GM12878 (cell line): ENCODE measurements around the gene CLUH. TPM values are rescaled to one million over a fixed set of nuclear protein-coding genes. Genes with fewer than 3 reads are reported as not detected.

Source experiments
- ATAC-seq: fragments of 200-7000 bp; cut with Tn5 transposase; 3 replicates; pipeline ENCODE4 v1.9.1; 2020; ENCODE audit warnings: mild to moderate bottlenecking, moderate library complexity
- BruUV-seq: library from RNA; stranded (reverse); fragments of 400-500 nt; replicated peaks from 2 replicates; lab custom pipeline; 2021; lab: Mats Ljungman, UMichigan
- CTCF ChIA-PET: fragments of 300-600 bp; sonication (Branson Sonifier 250); formaldehyde crosslinking; extraction: SDS; loops from one replicate; lab custom pipeline; 2021; ENCODE audit warnings: inconsistent platforms; lab: Yijun Ruan, JAX
- POLR2A ChIA-PET: fragments of 350-600 bp; formaldehyde crosslinking; extraction: SDS; loops from one replicate; lab custom pipeline; 2021; ENCODE audit warnings: inconsistent platforms; lab: Charles Lee
- RAD21 ChIA-PET: fragments of 300-600 bp; sonication (Branson Sonifier 250); formaldehyde crosslinking; loops from one replicate; lab custom pipeline; 2023; ENCODE audit warnings: antibody characterized with exemption; ENCODE audit not compliant: unreplicated experiment; lab: Charles Lee
- SMC1A ChIA-PET: fragments of 300-600 bp; sonication (Branson Sonifier 250); formaldehyde crosslinking; loops from one replicate; lab custom pipeline; 2023; ENCODE audit not compliant: unreplicated experiment, uncharacterized antibody; lab: Charles Lee
- DNase-seq: peaks from one replicate; pipeline ENCODE4 v3.0.0-alpha.2; 2011; ENCODE audit warnings: low read depth, low spot score
- FAIRE-seq: peaks from 3 replicates; lab custom pipeline; 2011; peaks lifted over from hg19 to GRCh38; lab: Jason Lieb, UNC
- H2AFZ ChIP-seq: 2 replicates; pipeline ENCODE4 v1.6.0; 2011; ENCODE audit warnings: low read depth, low read length, control low read depth; ENCODE audit not compliant: control insufficient read depth
- H3K27ac ChIP-seq: 2 replicates; pipeline ENCODE4 v1.5.1; 2011; ENCODE audit warnings: control low read depth; ENCODE audit not compliant: control insufficient read depth, insufficient read depth
- H3K27me3 ChIP-seq, 2 experiments: replicated peaks in 1 of 2; 2 replicates each; pipeline versions ENCODE4 v1.6.0 to v1.6.1; 2011; ENCODE audit warnings: low read length in 1 of 2; ENCODE audit not compliant: control insufficient read depth in 2 of 2, insufficient read depth in 2 of 2
- H3K36me3 ChIP-seq, 2 experiments: 2 replicates each; pipeline ENCODE4 v1.5.1; 2011; ENCODE audit warnings: low read length in 1 of 2; ENCODE audit not compliant: control insufficient read depth in 2 of 2, insufficient read depth in 2 of 2
- H3K4me1 ChIP-seq: 2 replicates; pipeline ENCODE4 v1.6.1; 2011; ENCODE audit warnings: mild to moderate bottlenecking, low read length, moderate library complexity, mixed read lengths; ENCODE audit not compliant: control insufficient read depth, insufficient read depth
- H3K4me2 ChIP-seq: 2 replicates; pipeline ENCODE4 v1.6.0; 2011; ENCODE audit warnings: control low read depth; ENCODE audit not compliant: control insufficient read depth, insufficient read depth
- H3K4me3 ChIP-seq: fragments of 200-600 bp; sonication (generic); 2 replicates; pipeline ENCODE4 v1.5.1; 2016
- H3K79me2 ChIP-seq: 2 replicates; pipeline ENCODE4 v1.6.0; 2011; ENCODE audit warnings: low read length; ENCODE audit not compliant: control insufficient read depth, insufficient read depth
- H3K9ac ChIP-seq: 2 replicates; pipeline ENCODE4 v1.8.0; 2011; ENCODE audit warnings: low read length, control low read depth, mixed read lengths; ENCODE audit not compliant: control insufficient read depth, insufficient read depth
- H3K9me3 ChIP-seq: replicated peaks from 3 replicates; pipeline ENCODE4 v1.5.1; 2011; ENCODE audit warnings: mild to moderate bottlenecking, low read length; ENCODE audit not compliant: control insufficient read depth, insufficient read depth
- H4K20me1 ChIP-seq: 2 replicates; pipeline ENCODE4 v1.6.0; 2011; ENCODE audit not compliant: control insufficient read depth, insufficient read depth
- HDGF ChIP-seq: fragments of 450-650 bp; IDR thresholded peaks from 2 replicates; pipeline ENCODE4 v1.6.1; 2016; ENCODE audit warnings: antibody characterized with exemption
- YY1 ChIP-seq: IDR thresholded peaks from 2 replicates; pipeline ENCODE4 v1.6.1; 2011; ENCODE audit warnings: low read depth, mild to moderate bottlenecking, low read length
- WGBS: methylation state at CpG from one replicate; pipeline ENCODE4 v1.1.6; 2016; ENCODE audit warnings: low lambda C conversion rate; ENCODE audit not compliant: insufficient replicate concordance, insufficient coverage; ENCODE audit errors: missing lambda C conversion rate; 5-methylcytosine and 5-hydroxymethylcytosine counted together
- in situ Hi-C: fragments of 300-500 bp; cut with MboI; formaldehyde crosslinking; loops from 9 replicates; pipeline ENCODE4 v1.14.3; 2018; ENCODE audit warnings: mixed read lengths
- intact Hi-C: fragments of 100-400 bp; cut with micrococcal nuclease; formaldehyde crosslinking; loops from one replicate; pipeline ENCODE4 v1.14.2; 2022; ENCODE audit not compliant: unreplicated experiment
- polyA plus RNA-seq, 11 experiments: library from polyadenylated mRNA; depleted of rRNA in 4 of 11; unstranded in 6 of 11; stranded (reverse) in 5 of 11; fragments of >200 nt; fragmentation: Nextera tagmentation in 4 of 11; fragmentation: Illumina TruSeq in 1 of 11; extraction: Ambion mirVana in 4 of 11; extraction: Trizol in 1 of 11; gene quantifications; 1 replicate in 1 of 11; 2 replicates in 10 of 11; pipeline versions ENCODE4 v1.2.1 to v1.2.3, GENCODE V29; 2011 to 2016; ENCODE audit warnings: inconsistent platforms in 2 of 11, missing spikeins in 2 of 11, low read depth in 1 of 11
- total RNA-seq, 4 experiments: library from RNA; depleted of rRNA in 3 of 4; stranded (reverse); fragments of >200 nt in 3 of 4; fragmentation: Illumina TruSeq in 1 of 4; extraction: Trizol in 1 of 4; gene quantifications; 2 replicates each; pipeline versions ENCODE4 v1.2.1 to v1.2.3, GENCODE V29; 2013 to 2021
- TF ChIP-seq, protein P1 (sequence below): fragments of 450-650 bp; IDR thresholded peaks from 2 replicates; pipeline ENCODE4 v1.6.1; 2016; ENCODE audit warnings: mild to moderate bottlenecking, moderate library complexity, borderline replicate concordance
- TF ChIP-seq, protein P2 (sequence below): fragments of 450-650 bp; IDR thresholded peaks from 2 replicates; pipeline ENCODE4 v1.6.1; 2016; ENCODE audit warnings: mild to moderate bottlenecking

The CLUH gene
- total and polyA plus RNA-seq, 10 of the 15 experiments (the other 5 are each of a cell fraction or from before 2014, with no cell fraction given) = 0.11 to 147 (median 60.2) TPM

- RAD21 ChIA-PET = no interaction called here
- in situ Hi-C loops = no loop called here
- CTCF ChIA-PET = no interaction called here
- peak overlapping the region; percentile 95 for H3K4me3 ChIP-seq
- H3K79me2 ChIP-seq = peaks cover 48% of the 10 kb centered on the region
- SMC1A ChIA-PET = interaction anchor here (0.9 kb wide), 1 partner anchor 80 kb away, joined by 3 read pairs; no protein-coding TSS in a partner anchor
- 84% methylated on average over 35 of the region's 36 CpGs for WGBS
- intact Hi-C loops = no loop called here
- H3K27me3 ChIP-seq = no peaks in the 10 kb centered on the region
- TSS peak; percentile 96 for BruUV-seq
- peaks cover 0 to 3% of the 10 kb centered on the region in 2 experiments; a peak in 2 of 4 replicates for H3K36me3 ChIP-seq
- FAIRE-seq (no peak), DNase-seq (no peak), ATAC-seq (no peak)
- peak overlapping the region; percentile 97 for H3K4me2 ChIP-seq
- H3K9ac ChIP-seq = peak overlapping the region; percentile 79
- H3K9me3 ChIP-seq = no peaks in the 10 kb centered on the region
- POLR2A ChIA-PET = no interaction called here
- peaks cover 20% of the 10 kb centered on the region for H3K4me1 ChIP-seq
- TF ChIP-seq YY1 (no peak), HDGF (0 out of 2 replicates have a peak, but pooled peaks have one; percentile 13)
- TF ChIP-seq, protein P1, sequence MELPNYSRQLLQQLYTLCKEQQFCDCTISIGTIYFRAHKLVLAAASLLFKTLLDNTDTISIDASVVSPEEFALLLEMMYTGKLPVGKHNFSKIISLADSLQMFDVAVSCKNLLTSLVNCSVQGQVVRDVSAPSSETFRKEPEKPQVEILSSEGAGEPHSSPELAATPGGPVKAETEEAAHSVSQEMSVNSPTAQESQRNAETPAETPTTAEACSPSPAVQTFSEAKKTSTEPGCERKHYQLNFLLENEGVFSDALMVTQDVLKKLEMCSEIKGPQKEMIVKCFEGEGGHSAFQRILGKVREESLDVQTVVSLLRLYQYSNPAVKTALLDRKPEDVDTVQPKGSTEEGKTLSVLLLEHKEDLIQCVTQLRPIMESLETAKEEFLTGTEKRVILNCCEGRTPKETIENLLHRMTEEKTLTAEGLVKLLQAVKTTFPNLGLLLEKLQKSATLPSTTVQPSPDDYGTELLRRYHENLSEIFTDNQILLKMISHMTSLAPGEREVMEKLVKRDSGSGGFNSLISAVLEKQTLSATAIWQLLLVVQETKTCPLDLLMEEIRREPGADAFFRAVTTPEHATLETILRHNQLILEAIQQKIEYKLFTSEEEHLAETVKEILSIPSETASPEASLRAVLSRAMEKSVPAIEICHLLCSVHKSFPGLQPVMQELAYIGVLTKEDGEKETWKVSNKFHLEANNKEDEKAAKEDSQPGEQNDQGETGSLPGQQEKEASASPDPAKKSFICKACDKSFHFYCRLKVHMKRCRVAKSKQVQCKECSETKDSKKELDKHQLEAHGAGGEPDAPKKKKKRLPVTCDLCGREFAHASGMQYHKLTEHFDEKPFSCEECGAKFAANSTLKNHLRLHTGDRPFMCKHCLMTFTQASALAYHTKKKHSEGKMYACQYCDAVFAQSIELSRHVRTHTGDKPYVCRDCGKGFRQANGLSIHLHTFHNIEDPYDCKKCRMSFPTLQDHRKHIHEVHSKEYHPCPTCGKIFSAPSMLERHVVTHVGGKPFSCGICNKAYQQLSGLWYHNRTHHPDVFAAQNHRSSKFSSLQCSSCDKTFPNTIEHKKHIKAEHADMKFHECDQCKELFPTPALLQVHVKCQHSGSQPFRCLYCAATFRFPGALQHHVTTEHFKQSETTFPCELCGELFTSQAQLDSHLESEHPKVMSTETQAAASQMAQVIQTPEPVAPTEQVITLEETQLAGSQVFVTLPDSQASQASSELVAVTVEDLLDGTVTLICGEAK = 0 out of 2 replicates have a peak, but pooled peaks have one; percentile 31
- TF ChIP-seq, protein P2, sequence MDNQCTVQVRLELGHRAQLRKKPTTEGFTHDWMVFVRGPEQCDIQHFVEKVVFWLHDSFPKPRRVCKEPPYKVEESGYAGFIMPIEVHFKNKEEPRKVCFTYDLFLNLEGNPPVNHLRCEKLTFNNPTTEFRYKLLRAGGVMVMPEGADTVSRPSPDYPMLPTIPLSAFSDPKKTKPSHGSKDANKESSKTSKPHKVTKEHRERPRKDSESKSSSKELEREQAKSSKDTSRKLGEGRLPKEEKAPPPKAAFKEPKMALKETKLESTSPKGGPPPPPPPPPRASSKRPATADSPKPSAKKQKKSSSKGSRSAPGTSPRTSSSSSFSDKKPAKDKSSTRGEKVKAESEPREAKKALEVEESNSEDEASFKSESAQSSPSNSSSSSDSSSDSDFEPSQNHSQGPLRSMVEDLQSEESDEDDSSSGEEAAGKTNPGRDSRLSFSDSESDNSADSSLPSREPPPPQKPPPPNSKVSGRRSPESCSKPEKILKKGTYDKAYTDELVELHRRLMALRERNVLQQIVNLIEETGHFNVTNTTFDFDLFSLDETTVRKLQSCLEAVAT = peak; percentile 98
- H4K20me1 ChIP-seq = peaks cover 5% of the 10 kb centered on the region; the same call in 1 of the 2 replicates
- peak overlapping the region; percentile 85 for H2AFZ ChIP-seq
- peak overlapping the region; percentile 79 for H3K27ac ChIP-seq
Observed at GRCh38 chr17:2712300-2713043, 908 bp upstream of the CLUH start.
